Measurements from ENCODE around the gene ZNF19. TPM values are rescaled to one million over a fixed set of nuclear protein-coding genes. Genes with fewer than 3 reads are reported as not detected.
"Not testable (repeated sequence)": the region's sequence is repeated elsewhere in the genome, so short reads cannot be mapped to it uniquely, and the experiment has no call there.

The ZNF19 gene
- 2.2 TPM for polyA plus RNA-seq (2013, experiment 1 of 2; ENCODE audit: insufficient read length)
- polyA plus RNA-seq (2013, experiment 2 of 2; ENCODE audit: insufficient read length) = 1.9 TPM

GRCh38 chr16:71489122-71489521 is at the start of gene ZNF19:
TSS of gene ZNF19 (minus strand) at chr16:71489324. CDS start at chr16:71482114, 7,210 bp downstream.
- no peak for DNase-seq

- peak; percentile 20 for DNase-seq
Observed at GRCh38 chr16:71537643-71538042, 48.5 kb upstream of the ZNF19 start.

GRCh38 chr16:71536752-71537499 is 47.8 kb upstream of the ZNF19 start:
- no peak for DNase-seq

GRCh38 chr16:71532366-71532765 is 43.2 kb upstream of the ZNF19 start:
- DNase-seq = no peak

DNA sequence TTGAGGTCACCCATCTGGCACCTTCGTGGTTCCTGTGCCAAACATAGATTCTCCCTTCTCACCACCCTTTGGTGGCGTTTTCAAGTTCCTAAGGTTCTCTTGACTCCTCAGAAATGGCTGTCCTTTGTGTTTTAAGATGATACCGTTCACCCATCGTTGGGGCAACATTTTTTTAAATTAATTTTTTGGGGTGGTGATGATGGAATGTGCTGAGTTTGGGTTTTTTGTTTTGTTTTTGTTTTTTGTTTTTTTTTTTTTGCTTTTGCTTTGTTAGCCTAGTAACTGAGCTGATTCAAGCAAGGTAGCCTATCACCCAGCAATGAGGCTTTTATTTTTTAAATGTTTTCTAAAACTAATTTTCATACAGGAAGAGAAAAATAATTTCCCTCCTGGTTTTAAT is 39.7 kb upstream of the ZNF19 start:
- DNase-seq = no peak

DNA sequence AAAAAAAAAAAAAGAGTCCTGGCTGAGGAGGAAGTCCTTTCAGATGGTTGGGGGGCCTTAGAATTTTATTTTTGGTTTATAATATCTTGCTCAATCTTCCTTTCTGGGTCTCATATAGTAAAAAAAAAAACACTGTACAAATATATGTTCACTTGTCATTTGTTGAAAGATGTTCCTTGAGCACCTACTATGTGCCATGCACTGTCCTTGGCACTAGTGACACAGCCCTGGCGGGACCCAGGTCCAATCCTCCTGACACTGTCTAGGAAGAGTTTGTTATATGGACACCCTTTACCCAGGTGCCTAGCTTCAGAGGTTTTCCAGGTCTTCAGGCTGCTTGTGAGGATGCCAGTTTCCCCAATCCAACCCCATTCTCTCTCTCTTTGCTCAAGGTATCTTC is 39.1 kb upstream of the ZNF19 start:
- DNase-seq = no peak

GRCh38 chr16:71526111-71526631 is 37.0 kb upstream of the ZNF19 start, which contains the start of gene CHST4:
TSS of gene CHST4 (plus strand) at chr16:71526426. CDS start at chr16:71536678, 10,252 bp downstream.
- DNase-seq = peak; percentile 64

- DNase-seq = no peak
Observed at GRCh38 chr16:71524566-71525553, 35.7 kb upstream of the ZNF19 start.

DNA sequence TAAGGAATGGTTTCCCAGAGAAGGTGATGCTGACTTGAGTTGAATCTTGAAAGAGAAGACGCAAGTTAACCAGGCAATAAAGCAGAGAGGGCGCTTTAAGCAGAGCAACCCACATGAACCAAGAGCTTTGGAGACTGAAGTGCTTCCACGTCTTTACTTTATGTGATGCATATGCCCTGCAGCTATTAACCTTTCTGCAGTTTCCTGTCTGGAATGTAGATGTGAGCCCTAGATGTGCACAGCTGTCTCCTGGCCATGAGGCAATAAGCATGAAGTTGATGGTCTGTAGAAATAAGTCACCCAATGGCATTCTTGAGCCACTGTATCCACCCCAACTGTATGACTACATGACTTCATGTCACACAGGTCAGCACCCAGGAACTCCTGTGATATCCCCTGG is 31.4 kb upstream of the ZNF19 start:
- no peak for DNase-seq

DNA sequence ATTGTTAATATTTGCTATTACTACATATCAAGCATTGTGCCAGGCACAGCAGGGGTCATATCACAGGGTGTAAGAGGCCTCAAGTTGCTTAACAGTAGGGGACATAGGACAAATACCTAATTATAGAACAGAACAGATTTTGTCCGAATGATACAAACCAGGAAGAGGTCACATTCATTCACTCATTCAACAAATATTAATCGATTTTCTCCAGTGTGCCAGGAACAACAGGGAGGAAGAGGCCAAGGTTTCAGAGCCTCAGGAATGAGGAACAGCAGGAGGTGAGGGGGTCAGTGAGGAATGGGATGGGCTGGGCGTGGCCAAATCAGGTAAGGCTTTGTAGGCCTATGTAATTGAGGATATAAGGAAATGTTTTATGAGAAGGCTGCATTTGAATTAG is 25.9 kb upstream of the ZNF19 start:
- DNase-seq = no peak

DNA sequence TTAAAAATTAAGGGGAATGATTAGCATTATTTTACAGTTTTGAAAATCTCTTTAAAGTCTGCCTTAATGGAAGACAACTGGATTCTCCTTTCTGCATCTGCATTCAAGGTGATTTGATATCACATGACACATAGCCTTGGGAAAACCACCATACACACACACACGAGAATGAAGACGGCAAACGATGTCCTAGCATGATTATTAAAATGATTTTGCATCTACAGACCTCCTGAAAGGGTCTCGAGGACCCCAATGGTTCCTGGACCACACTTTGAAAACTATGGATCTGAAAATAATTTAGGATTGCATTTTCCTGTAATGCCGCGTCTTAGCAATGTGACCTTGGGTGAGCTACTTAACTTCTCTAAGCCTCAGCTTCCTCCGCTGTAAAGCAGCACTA is 25.4 kb upstream of the ZNF19 start:
- no peak for DNase-seq

DNA sequence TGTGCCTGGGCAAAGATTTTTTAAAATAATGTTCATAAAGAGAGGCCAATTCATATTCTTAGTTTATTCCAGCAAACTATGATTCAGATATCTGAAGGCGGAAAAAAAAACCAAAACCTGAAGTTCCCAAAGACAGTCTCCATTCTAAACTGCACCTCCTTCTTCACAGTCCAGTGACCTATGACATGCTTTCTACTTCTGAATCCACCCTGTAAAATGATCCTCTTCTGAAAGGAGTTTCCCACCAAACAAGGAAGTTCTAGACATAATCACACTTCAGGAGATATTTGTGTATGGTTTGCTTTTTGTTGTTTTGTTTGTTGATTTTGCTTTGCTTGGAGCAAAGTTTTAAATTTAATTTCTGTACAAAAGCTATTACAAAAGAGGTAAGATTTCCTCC is 24.2 kb upstream of the ZNF19 start:
- no peak for DNase-seq

- DNase-seq = no peak
Observed at GRCh38 chr16:71507061-71507460, 17.9 kb upstream of the ZNF19 start.

DNA sequence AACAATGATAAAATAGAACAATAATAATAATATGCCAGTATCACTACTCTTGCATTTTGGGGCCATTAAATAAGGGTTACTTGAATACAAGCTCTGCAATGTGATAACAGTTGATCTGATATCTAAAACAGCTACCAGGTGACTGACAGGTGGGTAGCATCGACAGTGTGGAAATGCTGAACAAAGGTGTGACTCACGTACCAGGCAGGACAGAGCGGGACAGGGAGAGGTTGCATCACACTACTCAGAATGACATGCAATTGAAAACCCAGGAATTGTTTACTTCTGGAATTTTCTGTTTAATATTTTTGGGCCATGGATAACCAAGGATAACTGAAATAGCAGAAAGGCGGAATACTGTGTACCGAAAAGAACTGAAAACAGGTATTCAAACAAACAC is 15.8 kb upstream of the ZNF19 start:
- DNase-seq = no peak

DNA sequence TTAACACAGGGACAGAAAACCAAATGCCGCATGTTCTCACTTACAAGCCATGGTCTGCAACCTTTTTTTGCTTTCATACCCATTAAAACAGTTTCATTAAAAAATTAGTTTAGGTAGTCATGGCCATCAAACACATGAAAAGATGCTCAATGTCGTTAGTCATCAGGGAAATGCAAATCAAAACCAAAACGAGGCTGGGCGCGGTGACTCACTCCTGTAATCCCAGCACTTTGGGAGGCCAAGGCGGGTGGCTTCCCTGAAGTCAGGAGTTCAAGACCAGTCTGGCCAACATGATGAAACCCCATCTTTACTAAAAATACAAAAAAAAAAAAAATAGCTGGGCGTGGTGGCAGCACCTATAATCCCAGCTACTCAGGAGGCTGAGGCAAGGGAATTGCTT is 14.9 kb upstream of the ZNF19 start:
- not testable (repeated sequence) for DNase-seq

- DNase-seq = no peak
Observed at GRCh38 chr16:71501547-71501946, 12.4 kb upstream of the ZNF19 start.

DNA sequence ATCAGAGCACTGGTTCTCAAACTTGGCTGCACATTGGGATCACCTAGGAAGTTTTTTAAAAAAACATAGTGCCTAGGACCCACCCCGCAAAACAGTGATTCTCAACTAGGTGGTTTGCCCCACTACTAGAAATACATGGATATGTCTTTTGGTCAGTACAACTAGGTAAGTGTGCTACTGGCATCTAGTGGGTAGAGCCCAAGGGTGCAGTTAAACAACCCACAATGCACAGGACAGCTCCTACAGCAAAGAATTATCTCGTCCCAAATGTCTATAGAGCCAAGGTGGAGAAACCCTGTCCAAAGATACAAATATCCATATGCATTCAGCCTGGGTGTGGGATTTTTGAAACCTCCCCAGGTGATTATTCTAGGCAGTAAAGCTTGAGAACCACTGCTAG is 11.8 kb upstream of the ZNF19 start:
- DNase-seq = no peak

GRCh38 chr16:71499775-71500364 is 10.7 kb upstream of the ZNF19 start:
- DNase-seq = peak; percentile 45

DNA sequence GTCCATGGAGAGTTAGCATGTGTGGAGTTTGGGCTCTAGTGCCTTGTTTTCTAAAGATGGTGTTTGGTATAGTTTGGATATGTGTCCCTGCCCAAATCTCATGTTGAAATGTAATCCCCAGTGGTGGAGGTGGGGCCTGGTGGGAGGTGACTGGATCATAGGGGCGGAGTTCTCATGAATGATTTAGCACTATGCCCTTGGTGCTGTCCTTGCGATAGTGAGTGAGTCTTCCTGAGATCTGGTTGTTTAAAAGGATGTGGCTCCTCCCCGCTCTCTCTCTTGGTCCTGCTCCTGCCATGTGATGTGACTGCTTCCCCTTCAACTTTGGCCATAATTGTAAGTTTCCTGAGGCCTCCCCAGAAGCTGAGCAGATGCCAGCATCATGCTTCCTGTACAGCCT is 8.9 kb upstream of the ZNF19 start:
- DNase-seq = no peak

GRCh38 chr16:71493213-71493612 is 4.1 kb upstream of the ZNF19 start:
- DNase-seq = no peak

GRCh38 chr16:71492786-71493185 is 3.7 kb upstream of the ZNF19 start:
- no peak for DNase-seq

DNA sequence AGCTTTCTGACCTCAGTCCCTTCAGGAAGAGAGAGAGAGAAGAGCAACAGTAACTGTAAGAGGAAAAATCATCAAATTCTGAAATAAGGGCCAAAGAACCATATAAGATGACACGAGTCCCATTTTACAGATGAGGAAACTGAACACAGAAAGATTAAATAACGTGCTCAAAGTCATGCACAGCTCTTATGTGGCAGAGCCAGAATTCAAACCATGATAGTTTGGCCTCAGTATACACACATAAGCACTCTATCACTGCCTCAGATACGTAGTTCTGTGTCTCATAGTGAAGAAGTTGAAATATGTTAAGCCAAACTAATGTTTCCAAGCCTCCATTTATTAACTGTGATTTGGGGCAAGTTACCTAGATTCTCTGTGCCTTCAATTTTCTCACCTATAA is 1.9 kb upstream of the ZNF19 start:
- DNase-seq = no peak

DNA sequence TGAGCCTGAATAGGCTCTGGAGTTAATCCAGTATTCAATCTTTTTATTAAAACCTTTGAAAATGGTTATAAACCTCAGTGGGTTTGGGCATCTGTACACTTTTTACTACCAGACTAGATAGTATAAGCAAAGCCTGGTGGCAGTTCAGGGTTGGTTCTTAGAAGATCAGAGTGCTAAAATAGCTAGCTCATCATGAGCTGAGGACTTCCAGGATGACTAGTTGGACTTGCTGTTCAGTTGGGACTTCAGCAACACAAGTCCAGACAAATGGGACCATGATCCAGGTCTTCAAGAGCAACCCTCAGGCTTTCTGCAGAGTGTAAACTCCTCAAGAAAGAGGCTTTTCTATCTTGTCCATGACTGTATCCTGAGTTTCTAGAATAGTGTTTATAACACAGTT is 1.2 kb upstream of the ZNF19 start:
- no peak for DNase-seq
